ENCODE results near the gene CMAS.

- TF ChIP-seq TAF1 (IDR thresholded peaks at IDR 0.05; ENCODE audit: low read depth, low read length) (no peak), EP300 (IDR thresholded peaks at IDR 0.05; ENCODE audit: borderline replicate concordance in 1 of 2, low read depth in 2 of 2, low read length in 2 of 2) (no peak), RAD21 (IDR thresholded peaks at IDR 0.05 in 1 of 2, conservative IDR thresholded peaks at IDR 0.05 in 1 of 2; ENCODE audit: low read depth in 2 of 2, low read length in 2 of 2) (no peak), NANOG (IDR thresholded peaks at IDR 0.05; ENCODE audit: insufficient read depth, low read depth, low read length, poor library complexity, severe bottlenecking) (no peak), RXRA (IDR thresholded peaks at IDR 0.05; ENCODE audit: insufficient read depth, low read depth, low read length) (no peak), HDAC6 (IDR thresholded peaks at IDR 0.05; ENCODE audit: low read depth, low read length) (no peak), JUND (IDR thresholded peaks at IDR 0.05; ENCODE audit: low read length) (no peak), EZH2 (IDR thresholded peaks at IDR 0.05; ENCODE audit: low read depth, low read length, severe bottlenecking) (no peak), USF2 (IDR thresholded peaks at IDR 0.05; ENCODE audit: low read length) (no peak), BCL11A (IDR thresholded peaks at IDR 0.05; ENCODE audit: low read depth in 2 of 2, low read length in 2 of 2) (no peak), POLR2A (IDR thresholded peaks at IDR 0.05; ENCODE audit: control extremely low read depth in 1 of 2, low read depth in 2 of 2, low read length in 2 of 2) (no peak), RFX5 (IDR thresholded peaks at IDR 0.05; ENCODE audit: borderline replicate concordance, low read depth, low read length) (no peak)
- TF ChIP-seq, protein P1, sequence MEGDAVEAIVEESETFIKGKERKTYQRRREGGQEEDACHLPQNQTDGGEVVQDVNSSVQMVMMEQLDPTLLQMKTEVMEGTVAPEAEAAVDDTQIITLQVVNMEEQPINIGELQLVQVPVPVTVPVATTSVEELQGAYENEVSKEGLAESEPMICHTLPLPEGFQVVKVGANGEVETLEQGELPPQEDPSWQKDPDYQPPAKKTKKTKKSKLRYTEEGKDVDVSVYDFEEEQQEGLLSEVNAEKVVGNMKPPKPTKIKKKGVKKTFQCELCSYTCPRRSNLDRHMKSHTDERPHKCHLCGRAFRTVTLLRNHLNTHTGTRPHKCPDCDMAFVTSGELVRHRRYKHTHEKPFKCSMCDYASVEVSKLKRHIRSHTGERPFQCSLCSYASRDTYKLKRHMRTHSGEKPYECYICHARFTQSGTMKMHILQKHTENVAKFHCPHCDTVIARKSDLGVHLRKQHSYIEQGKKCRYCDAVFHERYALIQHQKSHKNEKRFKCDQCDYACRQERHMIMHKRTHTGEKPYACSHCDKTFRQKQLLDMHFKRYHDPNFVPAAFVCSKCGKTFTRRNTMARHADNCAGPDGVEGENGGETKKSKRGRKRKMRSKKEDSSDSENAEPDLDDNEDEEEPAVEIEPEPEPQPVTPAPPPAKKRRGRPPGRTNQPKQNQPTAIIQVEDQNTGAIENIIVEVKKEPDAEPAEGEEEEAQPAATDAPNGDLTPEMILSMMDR (IDR thresholded peaks at IDR 0.05; ENCODE audit: control extremely low read depth in 1 of 3, insufficient read depth in 1 of 3, low read depth in 1 of 3, low read length in 3 of 3): no peak
Measured at GRCh38 chr12:22089486-22089885, 43.5 kb downstream of the CMAS start.
